T-helper 1 cell treated with Interleukin-12 subunit alpha and Interleukin-12 subunit beta and Interleukin-4 antibody, amounts not matched to agents 30 μg/mL and 1 μg/mL, for 36 hours (primary cell): ENCODE measurements around the gene CR2.
A peak's percentile ranks its signal among the peaks of the same experiment; 100 is the strongest.
"Not testable (repeated sequence)": the region's sequence is repeated elsewhere in the genome, so short reads cannot be mapped to it uniquely, and the experiment has no call there.

Experiments
- H3K27ac Mint-ChIP-seq: one replicate; pipeline ENCODE4 v1.8.0; 2021; ENCODE audit warnings: mild to moderate bottlenecking, mixed read lengths
- H3K27me3 Mint-ChIP-seq: one replicate; pipeline ENCODE4 v1.8.0; 2021; ENCODE audit warnings: low read depth, mixed read lengths
- H3K36me3 Mint-ChIP-seq: one replicate; pipeline ENCODE4 v1.8.0; 2021; ENCODE audit warnings: low read depth, mixed read lengths
- H3K4me1 Mint-ChIP-seq: one replicate; pipeline ENCODE4 v1.8.0; 2021; ENCODE audit warnings: low read depth, mixed read lengths
- H3K4me3 Mint-ChIP-seq: one replicate; pipeline ENCODE4 v1.8.0; 2021; ENCODE audit warnings: mild to moderate bottlenecking, moderate library complexity, mixed read lengths
- H3K9me3 Mint-ChIP-seq: one replicate; pipeline ENCODE4 v1.8.0; 2021; ENCODE audit warnings: mixed read lengths

CR2 gene

DNA sequence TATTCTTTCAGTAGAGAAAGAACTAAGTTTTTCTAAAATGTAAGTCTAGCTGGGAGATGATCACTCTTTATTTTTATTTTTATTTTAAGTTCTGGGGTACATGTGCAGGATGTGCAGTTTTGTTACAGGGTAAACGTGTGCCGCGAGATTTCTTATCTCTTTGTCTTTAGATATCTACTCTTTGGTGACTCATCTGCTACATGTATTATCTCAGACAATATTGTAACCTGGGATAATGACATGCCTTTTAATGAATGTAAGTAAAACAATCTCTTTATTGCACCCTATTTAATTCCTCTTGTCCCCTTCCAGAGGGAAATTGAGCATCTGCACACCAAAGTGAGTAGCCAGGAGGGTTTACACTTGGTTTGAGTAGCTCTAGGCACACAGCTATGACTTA is 9.4 kb downstream of the CR2 start:
- H3K27me3 Mint-ChIP-seq, result peaks cover 28% of the 10 kb centered on the region

GRCh38 chr1:207470927-207471326 is 16.8 kb downstream of the CR2 start:
- no peak overlapping the region for H3K27ac Mint-ChIP-seq
- H3K36me3 Mint-ChIP-seq, result no peaks in the 10 kb centered on the region
- no peak overlapping the region for H3K4me3 Mint-ChIP-seq
- no peaks in the 10 kb centered on the region for H3K9me3 Mint-ChIP-seq
- H3K4me1 Mint-ChIP-seq, result no peaks in the 10 kb centered on the region
- H3K27me3 Mint-ChIP-seq, result peaks cover 20% of the 10 kb centered on the region

More for the DNA sequence above, 9.4 kb downstream of the CR2 start:
- no peak overlapping the region for H3K4me3 Mint-ChIP-seq
- no peak overlapping the region for H3K27ac Mint-ChIP-seq
- peaks cover 1% of the 10 kb centered on the region for H3K36me3 Mint-ChIP-seq
- no peaks in the 10 kb centered on the region for H3K9me3 Mint-ChIP-seq
- peaks cover 5% of the 10 kb centered on the region for H3K4me1 Mint-ChIP-seq

DNA sequence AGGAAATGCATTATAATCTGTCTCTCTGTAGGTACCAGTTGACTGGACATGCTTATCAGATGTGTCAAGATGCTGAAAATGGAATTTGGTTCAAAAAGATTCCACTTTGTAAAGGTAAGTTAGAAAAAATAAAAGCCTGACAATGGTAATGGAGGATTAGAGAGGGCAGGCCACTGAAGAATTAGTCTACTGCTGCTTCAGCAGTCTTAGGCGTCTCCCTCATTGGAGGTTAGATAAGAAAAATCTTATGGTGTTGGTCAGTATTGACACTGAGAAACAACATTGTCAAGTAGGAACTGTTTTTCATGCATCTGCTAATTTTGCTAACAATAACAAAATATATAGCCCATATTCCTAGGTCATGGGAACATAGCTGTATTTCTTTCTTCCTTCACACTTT is 20.1 kb downstream of the CR2 start:
- Mint-ChIP-seq H3K4me3 (no peak overlapping the region), H3K9me3 (no peaks in the 10 kb centered on the region), H3K27ac (no peak overlapping the region), H3K27me3 (peaks cover 7% of the 10 kb centered on the region), H3K36me3 (no peaks in the 10 kb centered on the region), H3K4me1 (no peaks in the 10 kb centered on the region)

DNA sequence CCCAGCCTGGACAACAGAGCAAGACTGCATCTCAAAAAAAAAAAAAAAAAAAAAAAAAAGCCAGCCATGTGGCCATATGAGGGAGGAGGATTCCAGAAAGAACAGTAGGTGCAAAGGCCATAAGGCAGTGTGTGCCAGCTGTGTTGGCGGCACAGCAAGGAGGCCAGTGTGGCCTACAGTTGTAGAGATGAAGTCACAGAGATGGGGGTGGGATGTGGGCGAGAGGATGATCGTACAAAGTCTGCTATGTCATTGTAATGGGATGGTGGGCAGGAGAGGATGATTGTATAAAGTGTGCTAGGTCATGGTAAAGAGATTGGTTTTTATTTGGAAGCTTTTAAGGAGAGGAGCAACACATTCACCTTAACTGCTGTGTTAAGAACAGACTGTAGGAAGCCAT is 32.1 kb downstream of the CR2 start:
- Mint-ChIP-seq H3K36me3 (no peaks in the 10 kb centered on the region), H3K27me3 (peaks cover 32% of the 10 kb centered on the region), H3K27ac (no peak overlapping the region), H3K9me3 (no peaks in the 10 kb centered on the region), H3K4me3 (no peak overlapping the region), H3K4me1 (no peaks in the 10 kb centered on the region)

- Mint-ChIP-seq H3K4me1 (no peaks in the 10 kb centered on the region), H3K4me3 (no peak overlapping the region), H3K27ac (no peak overlapping the region), H3K9me3 (no peaks in the 10 kb centered on the region), H3K36me3 (no peaks in the 10 kb centered on the region), H3K27me3 (peaks cover 32% of the 10 kb centered on the region)
Observed at GRCh38 chr1:207487636-207488035, 33.5 kb downstream of the CR2 start.

DNA sequence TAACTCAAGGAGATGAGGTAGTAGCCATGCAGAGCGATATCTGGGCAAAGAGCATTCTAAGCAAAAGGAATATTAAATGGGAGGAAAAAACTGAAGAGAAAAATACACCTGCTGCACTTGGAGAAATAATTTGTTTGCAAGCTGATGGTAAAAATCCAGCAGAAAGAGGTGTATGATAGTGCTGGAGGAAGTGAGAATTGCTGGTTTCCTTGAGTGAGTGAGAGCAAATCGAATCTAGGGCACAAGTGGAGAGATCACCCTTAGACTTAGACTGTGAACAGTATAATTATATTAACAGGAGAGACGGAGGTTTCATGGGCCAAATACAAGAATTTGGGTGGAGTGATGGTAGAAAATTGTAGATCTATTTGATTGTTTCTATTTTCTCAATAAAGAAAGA is 39.1 kb downstream of the CR2 start:
- peaks cover 35% of the 10 kb centered on the region for H3K27me3 Mint-ChIP-seq
- H3K4me3 Mint-ChIP-seq, result no peak overlapping the region
- H3K27ac Mint-ChIP-seq, result no peak overlapping the region
- peaks cover 5% of the 10 kb centered on the region for H3K36me3 Mint-ChIP-seq
- H3K9me3 Mint-ChIP-seq, result no peaks in the 10 kb centered on the region
- peaks cover 8% of the 10 kb centered on the region for H3K4me1 Mint-ChIP-seq

DNA sequence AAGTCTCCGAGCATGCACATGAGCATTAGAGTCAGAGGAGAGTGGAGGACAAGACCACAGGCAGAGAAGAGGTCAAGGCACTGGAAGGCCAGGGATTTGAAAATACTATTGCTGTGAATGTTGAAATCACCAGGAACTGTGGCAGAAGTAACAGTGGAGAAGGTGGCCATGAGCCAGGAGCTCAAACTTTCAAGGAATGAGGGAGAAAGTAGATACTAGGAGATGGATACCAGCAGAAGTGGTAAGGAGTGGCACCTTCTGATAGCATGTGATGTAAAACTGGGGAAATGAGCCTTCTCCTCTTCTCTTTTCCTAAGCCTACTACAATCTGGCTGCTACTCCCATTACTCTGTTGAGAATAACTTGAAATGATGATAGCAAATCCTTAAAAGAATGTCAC is 40.0 kb downstream of the CR2 start:
- Mint-ChIP-seq H3K36me3 (peaks cover 5% of the 10 kb centered on the region), H3K9me3 (no peaks in the 10 kb centered on the region), H3K4me3 (no peak overlapping the region), H3K27me3 (peaks cover 42% of the 10 kb centered on the region), H3K27ac (no peak overlapping the region), H3K4me1 (peaks cover 8% of the 10 kb centered on the region)

DNA sequence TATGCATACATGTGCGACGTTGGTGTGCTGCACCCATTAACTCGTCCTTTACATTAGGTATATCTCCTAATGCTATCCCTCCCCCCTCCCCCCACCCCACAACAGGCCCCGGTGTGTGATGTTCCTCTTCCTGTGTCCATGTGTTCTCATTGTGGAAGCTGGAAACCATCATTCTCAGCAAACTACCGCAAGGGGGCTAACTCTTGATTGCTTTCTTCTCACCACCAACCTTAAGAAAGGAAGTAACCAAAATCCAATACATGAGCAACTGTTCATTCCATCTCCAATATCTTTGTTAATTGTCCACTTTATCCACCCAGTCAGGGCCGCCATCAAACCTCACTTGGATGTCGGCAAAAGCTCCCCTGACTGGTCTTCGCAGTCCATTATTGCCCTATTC is 41.2 kb downstream of the CR2 start:
- H3K4me3 Mint-ChIP-seq, H3K36me3 Mint-ChIP-seq, H3K27ac Mint-ChIP-seq, H3K9me3 Mint-ChIP-seq: not testable (repeated sequence)
- Mint-ChIP-seq H3K4me1 (peaks cover 11% of the 10 kb centered on the region), H3K27me3 (peaks cover 42% of the 10 kb centered on the region)

- Mint-ChIP-seq H3K9me3 (no peaks in the 10 kb centered on the region), H3K36me3 (peaks cover 5% of the 10 kb centered on the region), H3K4me3 (peak within 1 kb of the TSS; percentile 66), H3K27ac (no peak within 1 kb of the TSS), H3K27me3 (peaks cover 43% of the 10 kb centered on the region), H3K4me1 (peaks cover 11% of the 10 kb centered on the region)
Observed at GRCh38 chr1:207495801-207496792, 42.0 kb downstream of the CR2 start, which contains the start of gene CR1. CR1 (plus strand) TSS chr1:207496157; CDS start chr1:207496268, 111 bp downstream.

GRCh38 chr1:207497941-207498340 is 43.8 kb downstream of the CR2 start:
- no peaks in the 10 kb centered on the region for H3K9me3 Mint-ChIP-seq
- H3K4me3 Mint-ChIP-seq, result no peak overlapping the region
- peaks cover 5% of the 10 kb centered on the region for H3K36me3 Mint-ChIP-seq
- H3K27ac Mint-ChIP-seq, result no peak overlapping the region
- H3K4me1 Mint-ChIP-seq, result peaks cover 11% of the 10 kb centered on the region
- peaks cover 55% of the 10 kb centered on the region for H3K27me3 Mint-ChIP-seq

DNA sequence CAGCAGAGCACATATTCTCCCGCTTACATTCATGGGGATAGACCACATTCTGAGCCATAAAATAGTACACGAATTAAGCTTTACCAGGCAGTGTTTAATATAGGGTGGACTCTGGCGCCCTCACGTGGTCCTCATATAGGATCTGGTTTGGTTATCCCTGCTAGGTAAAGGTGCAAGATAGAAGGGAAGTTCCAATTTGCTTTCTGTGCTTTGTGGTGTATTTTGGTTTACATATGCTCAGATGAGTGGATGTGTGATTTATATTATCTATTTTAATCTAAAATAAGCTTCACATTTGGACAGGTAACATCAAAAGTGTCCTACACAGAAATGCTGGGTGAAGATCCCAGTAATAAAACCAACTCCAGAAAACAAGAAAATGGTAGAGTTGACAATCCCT is 45.4 kb downstream of the CR2 start:
- H3K9me3 Mint-ChIP-seq, result no peaks in the 10 kb centered on the region
- no peak overlapping the region for H3K4me3 Mint-ChIP-seq
- H3K27ac Mint-ChIP-seq, result no peak overlapping the region
- H3K27me3 Mint-ChIP-seq, result peaks cover 70% of the 10 kb centered on the region
- H3K4me1 Mint-ChIP-seq, result peaks cover 11% of the 10 kb centered on the region
- peaks cover 5% of the 10 kb centered on the region for H3K36me3 Mint-ChIP-seq

DNA sequence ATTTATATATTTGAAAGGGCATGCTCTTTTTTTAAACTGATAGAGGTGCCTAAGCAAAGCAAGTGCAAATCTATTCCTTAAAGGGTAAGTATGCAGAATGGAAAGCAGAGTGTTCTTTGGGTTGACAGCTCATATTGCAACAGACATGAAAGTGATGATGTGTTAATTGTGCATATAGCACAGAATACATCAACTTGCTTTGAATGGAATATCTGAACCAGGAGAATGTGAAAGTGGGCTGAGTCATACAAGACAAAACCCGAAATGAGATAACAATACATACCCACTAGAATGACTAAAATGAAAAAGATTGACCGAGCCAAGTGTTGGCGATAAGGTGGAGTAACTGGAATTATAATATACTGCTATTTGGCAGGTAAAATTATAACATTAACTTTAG is 46.2 kb downstream of the CR2 start:
- Mint-ChIP-seq H3K27me3 (peaks cover 69% of the 10 kb centered on the region), H3K9me3 (no peaks in the 10 kb centered on the region), H3K4me1 (peaks cover 11% of the 10 kb centered on the region), H3K4me3 (no peak overlapping the region), H3K27ac (no peak overlapping the region), H3K36me3 (peaks cover 5% of the 10 kb centered on the region)

DNA sequence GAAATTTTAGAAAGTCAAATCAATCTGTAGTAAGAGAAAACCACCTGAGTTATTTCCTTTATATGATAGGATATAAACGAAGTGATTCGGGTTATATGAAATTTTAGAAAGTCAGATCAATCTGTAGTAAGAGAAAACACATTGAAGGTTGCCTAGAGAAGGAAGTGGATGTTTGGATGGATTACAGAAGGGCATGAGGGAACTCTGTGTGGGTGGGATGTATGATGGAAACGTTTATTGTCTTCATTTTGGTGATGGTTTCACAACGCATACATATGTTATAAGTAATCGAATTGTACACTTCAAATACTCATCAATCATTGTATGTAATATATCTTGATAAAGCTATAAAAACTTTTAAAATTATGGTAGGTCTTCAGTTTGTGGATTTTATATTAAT is 46.9 kb downstream of the CR2 start:
- peaks cover 61% of the 10 kb centered on the region for H3K27me3 Mint-ChIP-seq
- no peak overlapping the region for H3K27ac Mint-ChIP-seq
- no peak overlapping the region for H3K4me3 Mint-ChIP-seq
- H3K36me3 Mint-ChIP-seq, result no peaks in the 10 kb centered on the region
- peaks cover 4% of the 10 kb centered on the region for H3K4me1 Mint-ChIP-seq
- no peaks in the 10 kb centered on the region for H3K9me3 Mint-ChIP-seq

DNA sequence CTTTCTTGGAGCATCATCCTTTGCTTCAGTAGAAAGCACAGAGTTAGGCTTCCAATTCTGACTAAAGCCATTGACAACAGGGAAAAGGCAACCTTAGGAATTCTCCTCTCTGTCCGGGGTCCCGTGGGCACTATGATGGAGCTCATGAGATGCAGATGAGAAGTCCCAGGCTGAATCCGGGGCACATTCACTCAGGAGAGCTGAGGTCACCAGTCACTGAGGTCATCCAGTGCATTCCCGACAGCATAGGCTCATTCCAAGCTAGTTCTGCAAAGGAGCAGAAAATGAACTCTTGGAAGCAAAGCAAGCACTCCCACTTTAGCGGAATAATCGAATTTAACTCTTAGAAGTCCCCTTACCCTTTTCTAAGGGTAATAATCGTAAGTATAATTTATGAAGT is 48.6 kb downstream of the CR2 start:
- no peaks in the 10 kb centered on the region for H3K36me3 Mint-ChIP-seq
- no peak overlapping the region for H3K27ac Mint-ChIP-seq
- H3K4me1 Mint-ChIP-seq, result peaks cover 3% of the 10 kb centered on the region
- H3K4me3 Mint-ChIP-seq, result no peak overlapping the region
- H3K9me3 Mint-ChIP-seq, result no peaks in the 10 kb centered on the region
- peaks cover 58% of the 10 kb centered on the region for H3K27me3 Mint-ChIP-seq

DNA sequence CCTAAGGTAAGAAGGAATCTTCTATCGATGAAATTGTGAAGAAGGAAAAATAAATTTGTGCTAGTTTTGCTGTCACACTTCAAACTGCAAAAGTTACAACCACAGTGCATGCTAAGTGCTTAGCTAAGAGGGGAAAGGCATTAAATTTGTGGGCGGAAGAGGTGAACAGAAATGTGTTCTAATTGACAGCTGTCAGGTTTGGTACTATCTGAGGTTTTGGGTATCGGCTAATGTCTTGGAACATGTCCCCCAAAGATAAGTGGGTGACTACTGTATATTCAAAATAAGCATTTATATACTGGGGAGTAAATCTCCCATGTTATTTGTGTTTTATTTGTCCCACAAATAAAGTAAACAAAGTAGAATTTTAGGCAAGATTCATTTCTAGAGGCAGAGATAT is 49.8 kb downstream of the CR2 start:
- Mint-ChIP-seq H3K27me3 (peaks cover 54% of the 10 kb centered on the region), H3K4me3 (no peak overlapping the region), H3K9me3 (no peaks in the 10 kb centered on the region), H3K4me1 (peaks cover 3% of the 10 kb centered on the region), H3K27ac (no peak overlapping the region), H3K36me3 (no peaks in the 10 kb centered on the region)
